GM19455 (cell line): ENCODE measurements around the gene PRR35.

Experiments used
- ATAC-seq: cut with Tn5 transposase; IDR thresholded peaks from one replicate; pipeline ENCODE4 v1.9.1; 2021; ENCODE audit not compliant: unreplicated experiment

Gene PRR35

GRCh38 chr16:561957-562938 lies 2.1 kb downstream of the PRR35 start:
- ATAC-seq, result no peak

DNA sequence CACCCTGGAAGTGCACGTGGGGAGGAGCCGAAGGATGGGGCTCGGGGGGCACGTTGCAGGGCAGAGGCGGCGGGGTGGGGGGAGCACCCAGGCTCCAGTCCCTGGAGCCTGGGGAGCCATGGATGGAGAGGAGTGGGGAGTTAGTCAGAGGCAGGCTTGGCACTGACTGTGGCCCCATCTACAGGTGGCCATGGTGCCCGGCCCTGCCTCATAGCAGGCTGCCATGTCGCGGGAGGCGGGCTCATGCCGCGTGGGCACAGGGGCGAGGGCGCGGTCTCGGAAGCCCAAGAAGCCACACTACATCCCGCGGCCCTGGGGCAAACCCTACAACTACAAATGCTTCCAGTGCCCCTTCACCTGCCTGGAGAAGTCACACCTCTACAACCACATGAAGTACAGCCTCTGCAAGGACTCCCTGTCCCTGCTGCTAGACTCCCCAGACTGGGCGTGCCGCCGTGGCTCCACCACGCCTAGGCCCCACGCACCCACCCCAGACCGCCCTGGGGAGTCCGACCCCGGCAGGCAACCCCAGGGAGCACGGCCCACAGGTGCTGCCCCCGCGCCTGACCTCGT lies 3.0 kb downstream of the PRR35 start:
- no peak for ATAC-seq

GRCh38 chr16:564690-565418 lies 4.7 kb downstream of the PRR35 start:
- no peak for ATAC-seq

DNA sequence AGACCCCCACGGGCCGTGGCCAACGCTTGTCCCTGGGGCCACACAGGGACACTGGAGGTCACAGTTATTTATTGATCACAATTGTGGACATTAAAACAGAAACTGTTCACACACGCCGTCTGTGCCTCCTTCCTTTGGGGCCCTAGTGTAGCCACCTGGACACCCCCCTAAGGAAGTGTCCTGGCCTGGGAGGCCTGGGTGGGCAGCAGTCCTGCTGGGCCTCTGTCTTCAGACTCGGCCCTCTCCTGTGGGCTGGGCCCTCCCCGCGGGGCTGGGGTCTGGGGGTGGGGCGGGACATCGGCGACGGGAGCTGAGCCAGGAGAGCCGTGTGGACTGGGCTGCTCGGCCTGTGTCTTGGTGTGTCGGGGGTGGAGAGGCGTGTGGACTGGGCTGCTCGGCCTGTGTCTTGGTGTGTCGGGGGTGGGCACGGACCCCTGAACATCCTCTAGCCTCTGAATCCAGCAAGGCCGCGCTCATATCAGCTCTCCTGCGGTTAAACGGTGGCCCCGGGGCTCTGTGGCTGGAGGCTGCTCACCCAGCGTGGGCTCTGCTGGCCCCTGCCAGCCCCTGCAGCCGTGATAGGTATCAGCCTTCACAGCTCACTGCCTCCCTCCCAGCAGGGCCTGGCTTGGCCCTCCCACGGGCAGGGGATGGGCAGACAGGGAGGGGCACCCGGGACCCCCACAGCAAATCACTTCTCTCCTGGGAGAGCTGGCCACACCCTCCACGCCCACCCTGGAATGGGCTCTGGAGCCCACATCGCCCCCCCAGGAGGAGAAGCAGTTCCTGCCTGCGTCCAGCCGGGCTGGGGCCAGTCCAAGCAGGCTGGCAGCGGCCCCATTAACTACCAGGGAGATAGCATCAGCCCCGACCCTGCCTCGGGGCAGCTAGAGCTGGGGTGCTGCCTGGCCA lies 5.5 kb downstream of the PRR35 start:
- ATAC-seq, result no peak

DNA sequence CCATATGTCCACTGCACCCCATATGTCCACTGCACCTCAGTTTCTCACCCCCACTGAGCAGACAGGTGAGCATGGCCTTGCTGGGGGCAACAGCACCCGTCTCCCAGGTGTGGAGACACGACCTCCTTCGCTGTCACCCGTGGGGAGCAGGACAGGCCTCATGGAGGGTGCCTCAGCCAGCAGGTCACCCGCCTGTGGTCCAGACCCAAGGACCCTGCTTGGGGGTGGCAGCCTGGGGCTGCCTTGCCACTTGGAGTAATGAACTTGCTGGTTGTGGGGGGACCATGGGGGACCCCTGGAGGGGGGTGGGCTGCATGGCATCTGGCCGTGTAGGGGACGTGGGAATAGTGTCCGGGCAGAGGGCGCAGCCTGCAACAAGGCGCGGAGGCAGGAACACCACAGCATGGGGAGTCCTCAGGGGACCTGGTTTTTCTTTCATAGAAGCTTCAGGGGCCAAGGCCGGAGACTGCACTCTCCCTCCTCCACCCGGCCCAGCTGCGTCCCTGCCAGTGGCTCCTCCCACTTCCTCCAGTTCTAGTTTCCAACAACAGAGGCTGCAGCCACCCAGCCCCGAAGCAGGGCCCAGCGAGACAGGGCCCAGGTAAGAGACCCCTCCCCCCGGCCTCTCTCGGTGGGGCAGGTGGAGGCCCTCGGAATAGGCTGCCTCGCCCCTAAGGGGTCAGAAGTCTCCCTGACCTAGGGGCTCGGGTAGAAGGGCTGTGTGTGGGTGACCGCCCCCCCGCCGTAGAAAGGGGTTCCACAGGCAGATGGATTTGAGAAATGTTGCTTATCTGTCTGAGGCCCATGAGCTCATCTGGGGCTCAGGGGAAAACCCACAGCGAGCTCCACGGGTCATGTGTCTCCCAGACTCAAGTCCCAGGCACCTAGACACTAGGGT lies 6.5 kb downstream of the PRR35 start, which contains the start of gene NHLRC4:
TSS of gene NHLRC4 (plus strand) at position 531 of the 898 bp plus-strand sequence. CDS start 1,043 bp downstream, outside the sequence.
- ATAC-seq, result no peak

DNA sequence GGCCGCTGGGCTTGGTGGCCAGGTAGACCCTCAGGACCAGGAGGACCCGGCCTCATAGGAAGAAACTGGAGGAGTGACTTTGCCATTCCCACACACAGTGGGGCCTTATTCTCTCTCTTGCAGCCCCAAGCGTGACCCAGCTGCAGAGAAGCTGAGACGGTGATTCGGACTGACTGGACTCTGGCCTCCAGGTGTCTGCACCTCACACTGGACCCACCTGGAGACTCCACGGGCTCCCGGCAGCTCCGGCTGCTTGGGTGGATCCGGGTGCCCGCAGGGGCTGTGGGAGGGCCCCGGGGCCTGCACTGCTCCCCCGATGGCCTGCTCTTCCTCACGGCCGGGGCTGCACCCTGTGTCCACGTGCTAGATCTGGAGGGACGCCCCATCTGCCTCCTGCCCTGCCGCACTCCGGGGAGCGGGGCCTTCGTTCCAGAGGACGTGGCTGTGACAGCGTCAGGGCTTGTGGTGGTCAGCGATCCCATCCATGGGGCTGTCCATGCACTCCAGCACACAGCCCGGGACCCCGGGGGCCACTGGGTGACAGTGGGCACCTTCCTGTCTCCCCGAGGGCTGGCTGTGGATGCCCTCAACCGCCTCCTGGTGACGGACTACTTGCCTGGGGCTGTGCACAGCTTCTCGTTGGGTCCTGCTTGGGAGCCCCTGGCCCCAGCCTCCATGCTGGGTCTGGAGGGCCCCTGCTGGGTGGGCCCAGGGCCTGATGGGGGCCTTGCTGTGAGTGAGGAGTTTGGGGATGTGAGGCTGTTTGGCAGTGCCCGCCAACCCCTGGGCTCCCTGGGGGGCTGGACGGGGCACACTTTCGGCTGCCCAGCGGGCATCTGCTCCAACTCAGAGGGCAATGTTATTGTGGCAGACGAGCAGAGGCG lies 7.4 kb downstream of the PRR35 start:
- ATAC-seq, result no peak

DNA sequence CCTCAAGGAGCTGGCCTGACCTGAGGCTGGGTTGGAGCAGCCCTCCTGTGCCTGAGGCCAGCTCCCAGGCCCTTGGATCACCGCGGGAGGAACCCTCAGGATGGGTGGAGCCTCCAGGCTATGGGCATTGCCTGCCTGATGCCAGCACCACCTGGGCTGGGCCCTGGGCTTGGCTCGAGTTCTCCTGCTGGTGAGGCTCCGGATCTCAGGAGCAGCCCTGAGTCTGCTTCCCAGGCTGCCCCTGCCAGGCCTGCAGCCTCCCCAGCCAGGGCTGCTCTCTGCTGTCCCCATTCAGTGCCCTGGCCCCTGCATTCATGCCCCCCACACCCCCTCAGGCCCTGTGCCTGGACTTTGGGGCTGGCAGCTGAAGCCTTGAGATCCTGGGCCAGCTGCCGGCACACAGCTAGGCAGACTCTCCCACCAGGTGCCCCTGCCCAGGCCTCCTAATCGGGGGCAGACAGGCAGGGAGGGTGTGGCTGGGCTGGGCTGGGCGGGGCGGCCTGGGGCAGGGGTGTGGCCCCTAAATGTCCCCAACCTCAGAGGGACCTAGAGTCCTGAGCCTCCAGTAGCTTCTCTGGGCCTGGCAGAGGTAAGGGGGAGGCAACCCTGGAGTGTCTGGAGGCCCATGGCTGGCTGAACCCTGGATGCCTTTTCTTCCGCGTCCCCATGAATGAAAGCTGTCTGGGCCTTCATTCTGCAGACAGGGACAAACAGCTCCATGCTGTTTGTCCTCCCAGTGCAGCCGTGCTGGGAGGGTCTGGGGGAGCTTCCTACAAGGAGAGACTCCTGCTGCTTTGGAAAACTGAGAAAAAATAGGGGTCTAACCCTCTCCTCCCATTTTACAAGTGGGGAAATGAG lies 8.4 kb downstream of the PRR35 start:
- no peak for ATAC-seq

- ATAC-seq, result peak; percentile 37
Measured at GRCh38 chr16:569445-570254, 9.5 kb downstream of the PRR35 start, which contains the start of gene PIGQ. PIGQ (plus strand) TSS chr16:569968; CDS start chr16:574075, 4,107 bp downstream.

- no peak for ATAC-seq
Measured at GRCh38 chr16:572865-573650, 12.9 kb downstream of the PRR35 start.

DNA sequence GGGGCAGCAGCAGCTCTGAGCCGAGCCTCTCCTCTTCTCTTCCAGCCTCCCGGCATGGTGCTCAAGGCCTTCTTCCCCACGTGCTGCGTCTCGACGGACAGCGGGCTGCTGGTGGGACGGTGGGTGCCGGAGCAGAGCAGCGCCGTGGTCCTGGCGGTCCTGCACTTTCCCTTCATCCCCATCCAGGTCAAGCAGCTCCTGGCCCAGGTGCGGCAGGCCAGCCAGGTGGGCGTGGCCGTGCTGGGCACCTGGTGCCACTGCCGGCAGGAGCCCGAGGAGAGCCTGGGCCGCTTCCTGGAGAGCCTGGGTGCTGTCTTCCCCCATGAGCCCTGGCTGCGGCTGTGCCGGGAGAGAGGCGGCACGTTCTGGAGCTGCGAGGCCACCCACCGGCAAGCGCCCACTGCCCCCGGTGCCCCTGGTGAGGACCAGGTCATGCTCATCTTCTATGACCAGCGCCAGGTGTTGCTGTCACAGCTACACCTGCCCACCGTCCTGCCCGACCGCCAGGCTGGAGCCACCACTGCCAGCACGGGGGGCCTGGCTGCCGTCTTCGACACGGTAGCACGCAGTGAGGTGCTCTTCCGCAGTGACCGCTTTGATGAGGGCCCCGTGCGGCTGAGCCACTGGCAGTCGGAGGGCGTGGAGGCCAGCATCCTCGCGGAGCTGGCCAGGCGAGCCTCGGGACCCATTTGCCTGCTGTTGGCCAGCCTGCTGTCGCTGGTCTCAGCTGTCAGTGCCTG lies 14.0 kb downstream of the PRR35 start:
- no peak for ATAC-seq

GRCh38 chr16:575354-576196 lies 15.4 kb downstream of the PRR35 start:
- ATAC-seq, result no peak

- no peak for ATAC-seq
Measured at GRCh38 chr16:576197-576822, 16.1 kb downstream of the PRR35 start.

DNA sequence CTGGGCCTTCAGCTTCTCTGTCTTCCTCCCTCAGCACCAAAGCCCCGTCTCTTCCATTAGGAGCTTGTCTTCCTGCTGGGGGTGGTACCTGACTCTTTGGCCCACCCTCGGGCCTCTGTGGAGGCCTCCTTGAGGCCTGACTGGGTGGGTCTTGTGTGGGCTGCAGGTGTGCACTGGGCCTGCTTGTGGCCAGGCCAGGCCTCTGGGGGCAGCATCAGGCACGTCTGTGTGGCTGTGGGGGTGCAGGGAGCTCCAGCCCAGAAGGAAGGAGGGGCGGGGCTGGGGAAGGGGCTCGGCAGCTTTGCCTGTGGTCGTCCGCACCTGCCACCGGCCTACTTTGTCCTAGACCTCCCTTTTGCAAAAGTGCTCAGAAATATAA lies 16.6 kb downstream of the PRR35 start:
- no peak for ATAC-seq

GRCh38 chr16:577796-578195 lies 17.6 kb downstream of the PRR35 start:
- ATAC-seq, result no peak
